Endothelial cell of umbilical vein (primary cell): Measurements from ENCODE around the gene CHD6. TPM values are rescaled to one million over a fixed set of nuclear protein-coding genes. Genes with fewer than 3 reads are reported as not detected.

ENCODE experiments used
- BruUV-seq: library from RNA; stranded (reverse); fragments of 400-500 nt; replicated peaks from 2 replicates; lab custom pipeline; 2021; lab: Mats Ljungman, UMichigan
- CTCF ChIA-PET: fragments of 300-600, 350-600 bp; sonication (Branson Sonifier 250); formaldehyde crosslinking; loops from one replicate; lab custom pipeline; 2021; ENCODE audit warnings: antibody characterized with exemption, inconsistent platforms; lab: Charles Lee
- POLR2A ChIA-PET: fragments of 300-600, 350-600 bp; sonication (Branson Sonifier 250); formaldehyde crosslinking; loops from one replicate; lab custom pipeline; 2021; ENCODE audit warnings: antibody characterized with exemption, inconsistent platforms; lab: Charles Lee
- DNase-seq: peaks from one replicate; pipeline ENCODE4 v3.0.0-alpha.2; 2011; ENCODE audit warnings: low read depth, low spot score
- FAIRE-seq: peaks from 2 replicates; lab custom pipeline; 2011; peaks lifted over from hg19 to GRCh38; lab: Jason Lieb, UNC
- H2AFZ ChIP-seq: 2 replicates; pipeline ENCODE4 v1.6.0; 2012; ENCODE audit warnings: low read depth, low read length, control low read depth, inconsistent platforms
- H3K27ac ChIP-seq: 2 replicates; pipeline ENCODE4 v1.5.1; 2011; ENCODE audit warnings: low read depth, mild to moderate bottlenecking, control low read depth, low read length, moderate library complexity; ENCODE audit not compliant: insufficient read depth
- H3K27me3 ChIP-seq, 2 experiments: 2 replicates each; pipeline versions ENCODE4 v1.6.0 to v1.6.1; 2011; ENCODE audit warnings: low read length in 2 of 2, mixed read lengths in 1 of 2; ENCODE audit not compliant: control insufficient read depth in 2 of 2, insufficient read depth in 2 of 2
- H3K36me3 ChIP-seq, 2 experiments: 2 replicates in 1 of 2; 3 replicates in 1 of 2; pipeline ENCODE4 v1.5.1; 2011; ENCODE audit warnings: low read length in 2 of 2, mild to moderate bottlenecking in 1 of 2, moderate library complexity in 1 of 2; ENCODE audit not compliant: control insufficient read depth in 2 of 2, insufficient read depth in 2 of 2; ENCODE audit errors: extremely low read depth in 1 of 2
- H3K4me1 ChIP-seq: 3 replicates; pipeline ENCODE4 v1.5.1; 2011; ENCODE audit warnings: mild to moderate bottlenecking, low read length; ENCODE audit not compliant: control insufficient read depth, insufficient read depth; ENCODE audit errors: extremely low read depth
- H3K4me2 ChIP-seq: 2 replicates; pipeline ENCODE4 v1.6.1; 2011; ENCODE audit warnings: low read length, control low read depth, mixed read lengths; ENCODE audit not compliant: insufficient read depth
- H3K4me3 ChIP-seq, 3 experiments: fragments of 200-600 bp in 1 of 3; sonication (generic), shearing (Covaris generic) in 1 of 3; replicated peaks in 1 of 3; 2 replicates each; pipeline ENCODE4 v1.5.1; 2011 to 2016; ENCODE audit warnings: control low read depth in 3 of 3, low read length in 3 of 3, mild to moderate bottlenecking in 2 of 3, inconsistent platforms in 1 of 3, low read depth in 1 of 3, moderate library complexity in 1 of 3; ENCODE audit not compliant: insufficient read depth in 1 of 3
- H3K79me2 ChIP-seq: 2 replicates; pipeline ENCODE4 v1.6.0; 2012; ENCODE audit warnings: low read length, inconsistent platforms; ENCODE audit not compliant: control insufficient read depth, insufficient read depth
- H3K9ac ChIP-seq: replicated peaks from 2 replicates; pipeline ENCODE3; 2011; ENCODE audit warnings: low read length, control low read depth; ENCODE audit not compliant: insufficient read depth; ENCODE audit errors: extremely low read depth
- H3K9me1 ChIP-seq: replicated peaks from 3 replicates; pipeline ENCODE4 v1.6.0; 2011; ENCODE audit warnings: mild to moderate bottlenecking, low read length; ENCODE audit not compliant: control insufficient read depth, insufficient read depth; ENCODE audit errors: extremely low read depth
- H3K9me3 ChIP-seq: replicated peaks from 2 replicates; pipeline ENCODE4 v1.5.1; 2012; ENCODE audit warnings: low read length, inconsistent platforms; ENCODE audit not compliant: control insufficient read depth, insufficient read depth
- H4K20me1 ChIP-seq: replicated peaks from 2 replicates; pipeline ENCODE3; 2011; ENCODE audit warnings: mild to moderate bottlenecking, low read length; ENCODE audit not compliant: control insufficient read depth, insufficient read depth; ENCODE audit errors: extremely low read depth
- CTCF ChIP-seq, 2 donors: IDR thresholded peaks; 1 replicate in 1 of 2; 2 replicates in 1 of 2; pipeline ENCODE4 v1.5.1; 2011; ENCODE audit warnings: low read length in 2 of 2, mild to moderate bottlenecking in 2 of 2, moderate library complexity in 2 of 2, control low read depth in 1 of 2, inconsistent platforms in 1 of 2, low read depth in 1 of 2; ENCODE audit not compliant: insufficient read depth in 1 of 2; ENCODE audit errors: extremely low read depth in 1 of 2
- EZH2 ChIP-seq: IDR thresholded peaks from 2 replicates; pipeline ENCODE4 v1.6.1; 2012; ENCODE audit warnings: borderline replicate concordance, low read depth, mild to moderate bottlenecking, moderate library complexity, low read length, inconsistent platforms; ENCODE audit not compliant: severe bottlenecking
- FOS ChIP-seq: IDR thresholded peaks from 2 replicates; pipeline ENCODE4 v1.6.1; 2011; ENCODE audit warnings: mild to moderate bottlenecking, low read length, moderate library complexity, borderline replicate concordance; ENCODE audit not compliant: insufficient read depth
- GATA2 ChIP-seq: IDR thresholded peaks from 2 replicates; pipeline ENCODE4 v1.7.0; 2011; ENCODE audit warnings: low read depth, mild to moderate bottlenecking, moderate library complexity, mixed read lengths, low read length; ENCODE audit not compliant: insufficient read length, insufficient read depth
- JUN ChIP-seq: IDR thresholded peaks from 2 replicates; pipeline ENCODE4 v1.6.1; 2011; ENCODE audit warnings: borderline replicate concordance, low read depth; ENCODE audit not compliant: insufficient read length, insufficient read depth
- MAX ChIP-seq: IDR thresholded peaks from 2 replicates; pipeline ENCODE4 v1.6.1; 2011; ENCODE audit not compliant: insufficient read depth, insufficient read length
- MYC ChIP-seq: IDR thresholded peaks from one replicate; pipeline ENCODE4 v1.6.1; 2011; ENCODE audit warnings: mild to moderate bottlenecking, low read depth, low read length
- POLR2A ChIP-seq: IDR thresholded peaks from 2 replicates; pipeline ENCODE4 v1.6.1; 2012; ENCODE audit warnings: low read depth, mild to moderate bottlenecking, control low read depth, low read length
- POLR2AphosphoS5 ChIP-seq: IDR thresholded peaks from 2 replicates; pipeline ENCODE4 v1.6.1; 2012; ENCODE audit warnings: low read depth, mild to moderate bottlenecking, control low read depth, low read length, moderate library complexity; ENCODE audit not compliant: insufficient read depth
- dilution Hi-C: fragments of 300-500 bp; cut with MboI; formaldehyde crosslinking; loops from one replicate; pipeline ENCODE4 v1.15.0; 2019; ENCODE audit warnings: low sequenced_read_pairs; ENCODE audit not compliant: extremely low pct_ligation_motif_present
- intact Hi-C: fragments of 100-400 bp; cut with micrococcal nuclease; formaldehyde crosslinking; loops from one replicate; pipeline ENCODE4 v1.10.0; 2022
- polyA plus RNA-seq, 4 experiments: library from polyadenylated mRNA; depleted of rRNA in 3 of 4; stranded (reverse) in 3 of 4; unstranded in 1 of 4; fragments of >200 nt; gene quantifications; 2 replicates each; pipeline versions ENCODE4 v1.2.1 to v1.2.3, GENCODE V29; 2011 to 2012; ENCODE audit warnings: missing spikeins in 1 of 4
- total RNA-seq: library from RNA; stranded (reverse); gene quantifications from 2 replicates; pipeline ENCODE4 v1.2.3, GENCODE V29; 2021

Gene CHD6
- total and polyA plus RNA-seq, 2 donors (not counting 3 experiments of a cell fraction or from before 2014, with no cell fraction given) = 7.2 to 33.7 TPM

DNA sequence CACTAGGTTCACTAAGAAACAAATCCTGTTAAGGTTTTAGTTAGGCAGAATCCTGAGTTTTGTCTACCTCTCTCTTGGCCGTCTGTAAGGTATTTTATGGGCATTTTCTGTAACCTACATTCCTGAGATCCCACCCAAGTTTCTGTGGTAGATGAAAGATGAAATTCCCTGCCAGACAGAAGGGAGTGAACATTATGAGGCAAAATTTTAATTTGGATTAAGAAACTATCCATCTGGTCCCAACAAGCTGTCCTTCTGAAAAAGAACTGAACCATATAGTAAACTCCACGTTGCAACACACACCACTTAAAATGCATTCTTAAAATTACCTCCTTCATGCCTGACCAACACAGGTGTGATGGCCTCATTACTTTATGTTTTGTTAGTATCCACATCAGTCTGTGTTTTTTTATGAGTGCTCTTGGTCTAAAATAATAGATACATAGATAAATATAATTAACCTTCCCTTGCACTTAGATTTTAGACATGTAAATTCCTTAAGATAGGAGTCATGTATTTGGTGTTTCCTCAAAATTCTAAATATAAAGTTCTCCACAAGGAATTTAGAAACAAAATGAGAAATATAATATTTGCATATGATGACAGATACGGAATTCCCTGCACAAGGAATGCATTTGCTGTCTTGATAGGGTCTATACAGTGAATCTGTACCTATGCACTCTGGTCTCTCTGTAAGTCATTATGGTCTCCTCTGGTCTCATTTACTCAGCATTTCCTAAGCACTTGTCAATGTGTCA, 86.5 kb downstream of the CHD6 start:
- CTCF ChIA-PET = no interaction called here
- no peak overlapping the region for H3K4me3 ChIP-seq
- H3K27ac ChIP-seq = no peak overlapping the region
- no peak overlapping the region for H2AFZ ChIP-seq
- BruUV-seq = no TSS peak
- H3K27me3 ChIP-seq = no peaks in the 10 kb centered on the region
- H3K9me1 ChIP-seq = no peaks in the 10 kb centered on the region
- dilution Hi-C loops (no loop called here), intact Hi-C loops (no loop called here)
- H4K20me1 ChIP-seq = no peaks in the 10 kb centered on the region
- DNase-seq (no peak), FAIRE-seq (no peak)
- no peak overlapping the region for H3K9ac ChIP-seq
- no peaks in the 10 kb centered on the region for H3K79me2 ChIP-seq
- POLR2A ChIA-PET = no interaction called here
- TF ChIP-seq CTCF (IDR thresholded peaks at IDR 0.05; ENCODE audit: extremely low read depth in 1 of 2, insufficient read depth in 1 of 2, low read depth in 1 of 2, low read length in 2 of 2) (no peak), JUN (no peak), POLR2AphosphoS5 (no peak), FOS (no peak), GATA2 (no peak), MAX (no peak), EZH2 (no peak), MYC (no peak), POLR2A (no peak)
- no peaks in the 10 kb centered on the region for H3K4me1 ChIP-seq
- peaks cover 0 to 7% of the 10 kb centered on the region in 2 experiments for H3K36me3 ChIP-seq
- H3K4me2 ChIP-seq = no peak overlapping the region
- no peaks in the 10 kb centered on the region for H3K9me3 ChIP-seq
